Measurements from ENCODE around the gene OR10X1.

Gene OR10X1, protein sequence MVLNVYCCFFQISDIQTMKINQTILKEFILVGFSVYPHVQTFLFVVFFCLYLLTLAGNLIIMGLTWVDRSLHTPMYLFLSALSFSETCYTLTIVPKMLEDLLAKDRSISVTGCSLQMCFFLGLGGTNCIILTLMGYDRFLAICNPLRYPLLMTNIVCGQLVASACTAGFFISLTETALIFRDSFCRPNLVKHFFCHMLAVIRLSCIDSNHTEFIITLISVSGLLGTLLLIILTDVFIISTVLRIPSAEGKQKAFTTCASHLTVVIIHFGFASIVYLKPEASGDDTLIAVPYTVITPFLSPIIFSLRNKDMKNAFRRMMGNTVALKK

DNA sequence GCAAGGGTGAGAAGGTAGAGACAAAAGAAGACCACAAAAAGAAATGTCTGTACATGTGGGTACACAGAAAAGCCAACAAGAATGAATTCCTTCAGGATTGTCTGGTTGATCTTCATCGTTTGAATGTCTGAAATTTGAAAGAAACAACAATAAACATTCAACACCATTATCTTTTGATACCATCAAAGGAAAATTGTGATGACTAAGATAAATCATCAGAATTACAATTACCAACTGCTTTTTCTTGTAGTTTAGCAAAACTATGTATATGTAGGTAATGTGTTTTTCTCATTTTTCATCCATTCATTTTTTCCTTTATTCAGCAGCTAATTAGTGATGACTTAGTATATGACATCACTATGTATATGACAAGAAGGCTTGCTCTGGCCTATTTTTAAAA is at the start of gene OR10X1:
TSS of gene OR10X1 (minus strand) at position 167 of the 400 bp plus-strand sequence. CDS start at position 167, 0 bp downstream.
- DNase-seq, result no peak

GRCh38 chr1:158613764-158614163 is 34.1 kb upstream of the OR10X1 start:
- no peak for DNase-seq

- DNase-seq, result no peak
These were observed 32.2 kb upstream of the OR10X1 start for GRCh38 chr1:158611916-158612315.

DNA sequence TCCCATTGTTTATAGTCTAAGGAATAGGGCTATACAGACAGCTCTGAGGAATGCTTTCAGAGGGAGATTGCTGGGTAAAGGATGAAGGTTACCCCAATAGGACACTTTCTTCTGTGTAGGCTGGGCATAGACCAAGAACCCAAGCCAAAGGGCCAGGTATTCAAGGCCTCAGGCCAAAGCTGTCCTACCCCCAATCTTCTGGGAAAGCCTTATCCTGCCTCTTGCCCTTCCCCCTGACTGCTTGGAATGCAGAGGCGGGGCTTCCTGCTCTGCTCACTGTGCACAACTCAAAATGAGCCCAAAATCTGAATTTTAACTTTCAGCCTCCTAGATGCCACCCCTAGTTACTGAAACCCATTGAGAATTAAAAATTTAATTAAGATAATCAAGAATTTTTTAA is 27.6 kb upstream of the OR10X1 start:
- DNase-seq, result no peak

GRCh38 chr1:158604968-158605367 is 25.3 kb upstream of the OR10X1 start, which contains the start of gene OR10Z1:
OR10Z1 (plus strand) TSS chr1:158605268; CDS start chr1:158606439, 1,171 bp downstream.
- DNase-seq, result no peak

- DNase-seq, result no peak
These were observed 21.0 kb upstream of the OR10X1 start for GRCh38 chr1:158600735-158601134.

- DNase-seq, result no peak
These were observed 7.2 kb upstream of the OR10X1 start for GRCh38 chr1:158586942-158587341.

DNA sequence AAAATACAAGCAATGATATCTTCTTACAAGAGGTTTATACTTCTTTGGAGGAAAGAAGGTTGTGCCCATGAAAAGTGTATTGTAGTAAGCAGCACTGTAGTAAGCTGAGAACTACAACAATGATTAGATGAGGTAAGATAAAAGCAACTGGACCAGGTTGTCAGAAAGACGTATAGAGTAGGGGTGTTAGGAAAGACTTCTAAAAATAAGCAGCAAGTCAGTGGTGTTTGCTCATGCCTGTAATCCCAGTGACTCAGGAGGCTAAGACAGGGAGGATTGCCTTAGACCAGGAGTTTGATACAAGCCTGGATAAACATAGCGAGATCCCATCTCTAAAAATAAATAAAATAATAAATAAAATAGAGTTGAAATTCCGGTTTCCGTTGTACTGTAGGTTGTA is 4.3 kb upstream of the OR10X1 start:
- DNase-seq, result no peak

DNA sequence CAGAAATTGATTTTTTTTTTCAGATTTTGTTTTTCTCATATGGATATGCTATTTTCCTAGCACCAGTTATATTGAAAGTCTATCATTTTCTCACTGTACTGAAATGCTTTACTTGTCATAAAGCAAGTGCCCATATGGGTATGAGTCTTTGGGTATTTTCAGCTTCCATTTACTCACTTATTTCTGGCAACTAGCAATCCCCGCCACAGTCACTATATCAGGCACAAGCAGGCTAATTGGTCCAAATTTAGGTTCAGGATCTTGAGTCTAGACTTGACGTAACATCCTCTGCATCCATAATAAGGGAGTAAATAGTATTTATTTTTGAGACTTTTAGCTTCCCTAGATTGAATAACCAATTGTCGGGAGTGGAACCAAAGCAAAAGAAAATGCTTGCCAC is 2.1 kb downstream of the OR10X1 start:
- DNase-seq, result no peak

DNA sequence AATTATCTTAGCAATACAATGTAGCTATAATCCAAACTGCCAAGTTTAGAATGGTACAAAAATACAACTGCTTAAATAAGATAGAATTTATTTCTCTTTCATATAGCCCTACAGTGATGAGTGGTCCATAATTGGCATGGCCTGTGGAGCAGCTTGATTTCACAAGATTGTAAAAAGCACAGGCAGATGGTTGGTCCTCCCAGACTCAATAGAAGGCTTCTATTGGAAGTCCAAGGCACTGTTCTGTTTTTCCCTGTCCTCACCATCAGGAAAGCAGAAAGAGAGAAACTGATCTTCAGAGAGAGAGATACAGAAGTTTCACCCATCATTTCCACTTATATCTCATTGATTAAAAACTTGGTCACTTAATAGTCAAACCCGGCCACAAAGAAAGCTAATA is 7.5 kb downstream of the OR10X1 start:
- no peak for DNase-seq

DNA sequence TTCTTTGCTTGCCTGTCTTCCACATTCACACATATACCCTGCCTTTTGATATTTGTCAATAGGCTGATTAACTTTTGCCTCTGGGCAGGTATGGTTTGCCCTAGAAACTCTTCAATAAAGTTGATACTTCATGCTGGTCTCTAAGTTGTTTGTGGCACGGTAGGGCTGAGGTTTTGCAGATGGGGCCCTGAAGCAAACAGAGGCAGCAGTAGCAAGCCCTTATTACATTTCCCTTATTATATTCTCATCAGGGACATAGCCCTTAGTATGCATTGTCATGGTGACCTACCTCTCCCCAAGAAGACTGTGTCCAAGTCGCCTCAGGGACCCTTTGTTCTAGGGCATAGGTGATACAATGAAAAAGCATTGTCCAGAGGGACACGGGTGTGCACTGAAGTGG is 9.2 kb downstream of the OR10X1 start, which contains the start of gene OR6P1:
TSS of gene OR6P1 (minus strand) at position 101 of the 400 bp plus-strand sequence. CDS start 6,976 bp downstream, outside the sequence.
- no peak for DNase-seq

- DNase-seq, result no peak
These were observed 15.1 kb downstream of the OR10X1 start for GRCh38 chr1:158564608-158565007.

DNA sequence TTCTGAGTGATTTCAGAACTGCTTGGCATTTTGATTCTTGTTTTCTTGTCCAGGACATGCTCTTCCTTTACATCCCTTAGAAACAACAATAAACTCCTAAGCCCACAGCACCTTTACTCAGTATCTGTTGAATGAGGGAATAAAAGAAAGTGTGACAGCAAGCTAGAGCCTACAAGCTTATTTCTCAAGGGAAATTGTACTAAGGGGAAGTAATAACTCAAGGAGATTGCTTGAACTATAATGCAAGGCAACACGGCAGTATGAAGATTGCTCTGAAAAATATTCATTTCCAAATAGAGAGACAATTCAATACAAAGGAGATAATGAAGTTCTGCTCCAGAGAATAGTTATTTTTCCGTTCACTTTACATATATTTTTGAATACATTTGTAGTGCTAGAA is 15.8 kb downstream of the OR10X1 start:
- DNase-seq, result no peak

- DNase-seq, result no peak
These were observed 20.0 kb downstream of the OR10X1 start for GRCh38 chr1:158559696-158560095.

DNA sequence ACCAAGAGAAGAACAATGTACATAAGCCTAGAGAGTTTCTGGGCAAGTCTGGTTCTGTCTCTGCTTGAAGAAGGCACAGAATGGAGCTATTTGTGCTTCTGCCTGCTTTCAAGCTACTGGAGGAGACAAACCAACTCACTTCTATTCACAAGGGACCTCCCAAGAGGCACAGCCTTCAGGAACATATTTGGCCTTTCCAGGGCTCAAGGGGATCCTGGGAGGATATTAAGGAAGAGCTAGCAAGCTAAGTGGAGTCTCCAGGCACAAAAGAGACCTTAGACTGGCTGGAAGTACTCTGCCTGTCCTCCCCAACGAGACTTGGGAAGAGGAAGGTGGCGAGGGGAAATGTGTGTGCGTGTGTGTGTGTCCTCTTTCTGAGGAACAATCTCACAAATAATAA is 25.3 kb downstream of the OR10X1 start, which contains the start of gene OR6Y1:
TSS of gene OR6Y1 (minus strand) at position 54 of the 400 bp plus-strand sequence. CDS start 6,300 bp downstream, outside the sequence.
- DNase-seq, result no peak

DNA sequence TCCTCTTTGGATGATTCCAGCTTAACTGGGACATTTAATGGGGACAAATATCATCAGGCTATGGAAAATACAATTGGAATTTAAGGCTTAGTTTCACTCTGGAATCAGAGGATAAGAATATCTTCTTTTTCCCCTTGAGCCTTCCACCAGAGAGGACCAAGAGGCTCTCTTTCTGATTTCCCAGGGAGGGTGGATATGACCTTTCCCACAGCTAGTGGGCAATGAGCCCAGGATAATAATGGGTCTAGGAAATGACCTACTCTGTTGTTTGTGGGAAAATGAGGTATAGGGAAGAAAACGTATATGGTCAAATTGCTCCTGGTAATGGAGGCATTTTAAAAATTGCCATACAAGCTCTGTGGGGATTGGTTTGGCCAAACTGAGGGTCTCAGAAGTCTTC is 27.4 kb downstream of the OR10X1 start:
- no peak for DNase-seq

GRCh38 chr1:158547533-158547932 is 32.2 kb downstream of the OR10X1 start:
- DNase-seq, result no peak

GRCh38 chr1:158537609-158538008 is 42.1 kb downstream of the OR10X1 start:
- DNase-seq, result no peak

- no peak for DNase-seq
These were observed 45.2 kb downstream of the OR10X1 start for GRCh38 chr1:158534496-158534895.

Measured in fibroblast of upper back skin (primary cell).